HG02884 (cell line): ENCODE data around the gene TAF10.

Experiments used
- ATAC-seq: cut with Tn5 transposase; IDR thresholded peaks from one replicate; pipeline ENCODE4 v1.9.1; 2021; ENCODE audit warnings: mild to moderate bottlenecking, moderate library complexity; ENCODE audit not compliant: unreplicated experiment

TAF10 gene

DNA sequence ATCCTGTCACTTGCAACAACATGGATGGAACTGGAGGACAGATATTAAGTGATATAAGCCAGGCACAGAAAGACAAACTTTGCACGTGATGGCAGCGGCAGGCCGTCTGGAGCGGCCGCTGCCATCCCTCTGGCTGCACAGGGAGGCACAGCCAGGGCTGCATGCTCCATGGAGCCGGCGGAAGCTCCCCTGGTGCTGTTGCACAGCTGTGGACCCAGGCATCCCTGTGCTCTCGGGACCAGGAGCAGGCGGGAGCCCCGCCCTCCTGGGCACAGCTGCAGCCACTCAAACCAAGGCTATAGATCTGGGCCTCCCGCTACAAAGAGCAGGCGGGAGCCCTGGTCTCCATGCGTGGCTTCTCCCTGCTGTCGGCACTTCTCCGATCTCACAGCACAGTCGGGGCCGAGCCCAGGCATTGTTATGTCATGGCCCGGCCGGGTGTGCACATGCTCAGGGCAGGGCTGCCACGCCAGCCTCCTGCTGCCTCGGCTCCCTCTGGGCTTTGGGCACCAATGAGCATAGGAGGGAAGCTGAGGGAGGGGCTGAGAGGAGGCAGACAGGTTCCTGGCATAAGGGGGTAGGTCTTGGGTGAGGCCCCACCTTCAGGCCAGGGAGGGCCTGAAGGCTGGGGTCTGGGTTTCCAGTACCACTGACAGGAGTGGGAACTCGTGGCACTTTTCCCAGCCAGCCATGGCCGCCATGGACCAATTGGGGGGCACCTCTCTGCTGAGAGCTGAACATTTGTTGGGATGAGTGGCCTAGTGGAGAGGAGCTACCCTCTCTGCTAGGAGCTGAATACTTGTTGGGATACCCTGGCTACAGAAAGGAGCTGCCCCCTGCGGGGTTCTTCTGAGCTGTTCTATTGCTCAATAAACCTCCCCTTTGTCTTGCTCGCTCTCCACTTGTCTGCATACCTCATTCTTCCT, 25.3 kb downstream of the TAF10 start:
- no peak for ATAC-seq

DNA sequence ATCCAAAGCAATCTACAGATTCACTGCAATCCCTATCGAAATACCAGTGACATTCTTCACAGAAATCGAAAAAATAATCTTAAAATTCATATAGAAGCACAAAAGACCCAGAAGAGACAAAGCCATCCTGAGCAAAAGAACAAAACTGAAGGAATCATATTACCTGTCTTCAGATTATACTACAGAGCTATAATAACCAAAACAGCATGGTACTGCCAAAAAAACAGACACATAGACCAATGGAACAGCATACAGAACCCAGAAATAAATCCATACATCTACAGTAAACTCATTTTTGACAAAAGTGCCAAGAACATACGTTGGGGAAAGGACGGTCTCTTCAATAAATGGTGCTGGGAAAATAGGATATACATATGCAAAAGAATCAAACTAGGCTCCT, 27.5 kb downstream of the TAF10 start:
- ATAC-seq: no peak

DNA sequence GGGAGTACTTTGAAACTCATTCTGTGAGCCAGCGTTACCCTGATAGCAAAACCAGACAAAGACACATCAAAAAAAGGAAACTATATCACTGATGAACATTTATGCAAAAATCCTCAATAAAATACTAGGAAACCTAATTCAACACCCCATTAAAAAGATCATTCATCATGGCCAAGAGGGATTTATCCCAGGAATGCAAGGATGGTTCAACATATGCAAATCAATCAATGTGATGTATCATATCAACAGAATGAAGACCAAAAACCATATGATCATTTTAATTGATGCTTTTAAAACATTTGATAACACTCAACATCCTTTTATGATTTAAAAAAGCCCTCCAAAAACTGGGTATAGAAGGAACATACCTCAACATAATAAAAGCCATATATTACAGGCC, 28.4 kb downstream of the TAF10 start:
- no peak for ATAC-seq

DNA sequence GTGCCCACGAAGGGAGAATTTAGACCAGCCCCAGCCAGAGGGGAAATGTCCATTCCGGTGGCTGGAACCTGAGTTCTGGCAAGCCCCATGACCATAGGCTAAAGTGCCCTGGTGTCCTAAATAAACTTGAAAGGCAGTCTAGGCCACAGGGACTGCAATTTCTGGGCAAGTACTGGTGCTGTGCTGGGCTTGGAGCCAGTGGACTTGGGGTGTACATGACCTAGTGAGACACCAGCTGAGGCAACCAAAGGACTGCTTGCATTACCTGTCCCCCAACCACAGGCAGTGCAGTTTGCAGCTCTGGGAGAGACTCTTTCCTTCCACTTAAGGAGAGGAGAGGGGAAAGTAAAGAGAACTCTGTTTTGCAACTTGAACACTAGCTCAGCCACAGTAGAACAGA, 32.3 kb downstream of the TAF10 start:
- no peak for ATAC-seq

DNA sequence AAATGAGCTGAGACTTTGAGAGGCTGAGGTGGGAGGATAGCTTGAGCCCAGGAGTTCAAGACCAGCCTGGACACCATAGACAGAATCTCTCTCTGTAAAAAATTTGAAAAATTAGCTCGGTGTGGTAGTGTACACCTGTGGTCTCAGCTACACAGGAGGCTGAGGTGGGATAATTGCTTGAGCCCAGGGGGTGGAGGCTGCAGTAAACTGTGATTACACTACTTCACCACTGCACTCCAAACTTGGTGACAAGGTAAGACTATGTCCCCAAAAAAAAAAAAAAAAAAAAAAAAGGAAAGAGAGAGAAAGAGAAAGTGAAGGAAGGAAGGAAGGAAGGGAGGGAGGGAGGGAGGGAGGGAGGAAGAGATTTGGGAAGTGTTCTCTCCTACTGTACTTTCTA, 33.9 kb downstream of the TAF10 start:
- ATAC-seq: no peak

DNA sequence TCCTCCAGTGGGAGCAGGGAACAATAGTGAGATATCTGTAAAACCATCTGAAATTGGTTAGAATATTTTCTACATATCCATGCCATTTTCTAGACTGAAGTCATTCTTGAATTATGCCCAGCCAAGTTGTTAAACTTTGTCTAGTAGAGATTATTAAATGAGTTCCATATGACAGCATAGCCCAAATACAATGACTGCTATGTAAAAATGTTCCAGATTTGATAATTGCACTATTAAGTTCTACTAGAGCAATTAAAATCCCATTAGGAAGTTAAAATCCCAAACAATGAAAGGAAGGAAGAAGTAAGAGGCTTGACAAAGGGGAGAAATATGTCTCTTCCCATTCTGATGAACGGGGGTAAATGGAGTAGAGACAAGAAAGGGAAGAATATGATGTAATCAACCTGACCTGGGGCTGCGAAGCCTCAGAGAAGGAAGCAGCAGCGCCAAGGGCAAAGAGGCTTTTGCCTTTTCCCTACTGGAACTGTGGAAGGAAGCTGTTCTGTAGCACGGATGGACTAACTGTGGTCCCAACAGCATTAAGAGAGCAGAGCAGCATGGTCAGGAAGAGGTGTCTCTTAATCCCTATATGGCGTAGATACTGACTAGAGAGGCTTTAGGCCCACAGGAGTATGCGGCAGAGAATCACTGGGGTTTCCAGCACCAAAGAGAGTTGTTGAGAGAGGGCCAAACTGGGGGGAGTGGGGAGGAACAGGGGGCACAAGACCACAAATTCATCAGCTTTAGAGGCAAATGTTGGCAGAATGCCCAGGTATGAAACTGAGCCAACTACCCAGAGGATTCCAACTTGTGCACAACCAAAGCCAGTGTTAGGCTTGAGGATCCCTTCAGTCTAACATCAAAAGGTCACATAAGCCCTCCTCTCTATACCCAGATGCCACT, 35.3 kb downstream of the TAF10 start:
- no peak for ATAC-seq

DNA sequence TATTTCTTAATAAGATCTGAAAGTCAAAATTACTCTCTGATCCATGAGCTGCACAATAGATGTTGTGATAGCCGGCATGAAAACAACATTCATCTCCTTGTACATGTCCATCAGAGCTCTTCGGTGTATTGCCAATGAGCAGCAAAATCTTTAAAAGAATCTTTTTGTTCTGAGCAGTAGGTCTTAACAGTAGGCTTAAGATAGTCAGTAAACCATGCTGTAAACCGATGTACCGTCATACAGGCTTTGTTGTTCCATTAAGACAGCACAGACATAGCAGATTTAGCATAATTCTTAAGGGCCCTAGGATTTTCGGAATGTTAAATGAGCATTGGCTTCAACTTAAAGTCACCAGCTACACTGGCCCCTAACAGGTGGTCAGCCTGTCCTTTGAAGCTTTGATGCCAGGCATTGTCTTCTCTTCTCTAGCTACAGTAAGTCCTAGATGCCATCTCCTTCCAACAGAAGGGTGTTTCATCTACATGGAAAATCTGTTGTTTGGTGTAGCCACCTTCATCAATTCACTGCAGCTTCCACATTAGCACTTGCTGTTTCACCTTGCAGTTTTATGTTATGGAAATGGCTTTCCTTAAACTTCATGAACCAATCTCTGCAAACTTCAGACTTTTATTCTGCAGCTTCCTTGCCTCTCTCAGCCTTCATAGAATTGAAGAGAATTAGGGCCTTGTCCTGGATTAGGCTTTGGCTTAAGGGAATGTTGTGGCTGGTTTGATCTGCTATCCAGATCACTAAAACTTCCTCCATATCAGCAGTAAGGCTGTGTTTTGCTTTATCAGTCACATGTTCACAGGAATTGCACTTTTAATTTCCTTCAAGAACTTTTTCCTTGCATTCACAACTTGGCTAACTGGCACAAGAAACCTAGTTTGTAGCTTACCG, 37.0 kb downstream of the TAF10 start:
- no peak for ATAC-seq

DNA sequence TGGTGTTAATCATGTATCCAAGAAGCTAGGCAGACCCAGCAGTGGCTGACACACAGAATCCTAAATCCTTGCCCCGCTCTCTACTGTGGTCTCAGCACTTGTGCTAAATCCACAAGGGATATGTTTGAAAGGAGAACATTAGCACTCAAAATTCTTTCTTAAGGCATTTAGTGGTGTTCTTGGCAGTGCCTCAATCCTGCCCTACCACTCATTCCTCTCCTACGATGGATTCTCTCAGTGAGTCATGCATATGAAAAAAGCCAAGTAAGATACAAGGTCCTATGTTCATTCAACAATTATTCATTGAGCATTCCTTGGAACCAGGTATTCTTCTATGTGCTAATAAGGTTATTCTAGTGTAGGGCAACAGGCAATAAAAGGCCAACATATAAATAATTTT, 39.8 kb downstream of the TAF10 start:
- ATAC-seq: no peak

DNA sequence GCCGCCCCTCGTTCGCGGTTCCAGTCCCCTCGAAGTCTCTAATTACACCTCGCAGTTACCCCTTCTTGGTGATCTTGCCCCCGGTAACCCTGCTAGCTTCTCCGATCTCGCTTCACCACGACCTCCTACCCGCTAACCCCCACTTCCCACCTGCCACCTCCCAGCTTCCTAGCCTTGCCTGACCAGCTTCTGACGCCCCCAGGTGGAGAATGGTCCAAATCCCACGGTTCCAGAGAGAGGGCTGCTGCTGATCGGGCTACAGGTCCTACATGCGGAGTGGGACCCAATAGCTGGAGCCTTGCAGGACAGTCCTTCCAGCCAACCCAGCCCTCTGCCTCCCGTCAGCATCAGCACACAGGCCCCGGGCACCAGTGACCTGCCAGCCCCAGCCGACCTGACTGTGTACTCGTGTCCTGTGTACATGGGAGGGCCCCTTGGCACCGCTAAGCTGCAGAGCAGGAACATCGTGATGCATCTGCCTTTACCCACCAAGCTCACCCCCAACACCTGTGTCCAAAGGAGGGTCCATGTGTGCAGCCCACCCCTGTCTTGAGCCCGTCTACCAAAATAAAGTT, 40.5 kb downstream of the TAF10 start:
- no peak for ATAC-seq

DNA sequence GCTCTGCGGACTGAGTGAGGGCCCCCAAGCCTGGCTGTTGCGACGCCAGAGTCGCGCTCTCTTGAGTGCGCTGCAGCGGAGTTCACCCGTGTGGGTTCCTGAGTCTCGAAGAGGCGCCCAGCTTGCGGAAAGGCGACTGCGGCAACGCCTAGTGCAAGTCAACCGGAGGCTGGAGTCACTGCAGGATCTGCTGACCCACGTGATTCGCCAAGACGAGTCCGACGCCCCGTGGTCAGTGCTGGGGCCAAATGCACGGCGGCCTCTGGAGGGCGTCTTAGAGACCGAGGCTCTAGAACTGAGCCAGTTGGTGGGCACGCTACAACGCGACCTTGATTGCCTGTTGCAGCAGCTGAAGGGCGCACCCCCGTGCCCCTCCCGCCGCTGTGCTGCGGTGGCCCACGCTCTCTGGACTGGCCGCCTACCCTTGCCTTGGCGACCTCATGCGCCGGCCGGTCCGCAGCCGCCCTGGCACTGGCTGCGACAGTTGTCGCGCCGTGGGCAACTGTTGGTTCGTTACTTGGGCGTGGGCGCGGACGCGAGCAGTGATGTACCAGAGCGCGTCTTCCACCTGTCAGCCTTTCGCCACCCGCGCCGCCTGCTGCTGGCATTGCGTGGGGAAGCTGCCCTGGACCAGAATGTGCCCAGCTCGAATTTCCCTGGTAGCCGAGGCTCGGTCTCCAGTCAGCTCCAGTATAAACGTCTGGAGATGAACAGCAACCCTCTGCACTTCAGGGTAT, 41.2 kb downstream of the TAF10 start:
- ATAC-seq: no peak

DNA sequence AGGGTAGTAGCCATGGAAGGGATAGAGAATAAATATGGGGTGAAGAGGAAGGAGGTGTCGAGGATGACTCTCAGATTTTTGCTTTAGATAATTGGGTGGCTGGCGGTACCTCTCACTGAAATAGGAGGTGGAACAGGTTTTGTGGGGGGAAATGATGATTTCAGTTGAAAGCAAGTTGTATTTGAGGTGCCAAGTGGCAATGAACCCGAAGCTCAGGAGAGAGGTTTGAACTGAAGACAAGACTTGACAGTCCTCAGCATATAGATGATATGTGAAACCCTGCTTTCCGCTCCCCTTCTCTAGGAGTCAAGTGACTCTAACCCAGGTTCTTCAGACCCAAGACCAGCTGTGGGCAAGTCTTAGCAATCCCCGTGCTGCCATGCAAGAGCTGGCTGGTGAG, 42.3 kb downstream of the TAF10 start:
- ATAC-seq: no peak

DNA sequence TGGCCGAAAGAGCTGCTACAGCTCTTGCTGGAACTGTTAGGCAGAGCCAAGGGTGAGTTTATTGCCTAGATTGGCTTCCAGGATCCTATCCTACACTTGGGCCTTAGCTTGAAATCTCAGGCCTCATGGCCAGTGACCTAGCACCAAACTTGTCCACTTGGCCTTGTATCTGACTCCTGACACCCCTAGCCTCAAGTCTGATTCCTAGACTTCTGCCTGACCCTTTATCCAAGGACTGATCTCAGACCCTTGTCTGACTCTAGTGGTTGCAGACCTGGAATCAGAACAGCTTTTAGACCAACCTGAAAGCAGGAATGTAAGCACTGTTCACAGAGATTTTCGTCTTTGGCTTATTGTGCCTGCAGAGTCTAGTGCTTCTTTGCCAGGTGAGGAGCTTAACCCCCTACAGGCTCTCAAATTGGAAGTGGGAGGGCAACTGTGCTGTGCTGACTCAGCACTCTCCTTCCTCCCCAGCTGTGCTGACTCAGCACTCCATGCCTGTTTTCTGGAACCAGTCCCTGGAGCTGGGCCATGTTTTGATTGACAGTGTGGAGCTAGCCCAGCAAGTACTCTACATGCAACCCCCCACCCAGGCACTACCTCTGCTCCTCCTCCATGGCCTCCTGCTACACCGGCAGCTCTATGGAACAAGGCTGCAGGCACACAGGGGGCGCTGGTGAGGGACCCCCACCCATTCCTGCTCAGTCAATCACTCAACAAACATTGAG, 43.7 kb downstream of the TAF10 start:
- no peak for ATAC-seq

DNA sequence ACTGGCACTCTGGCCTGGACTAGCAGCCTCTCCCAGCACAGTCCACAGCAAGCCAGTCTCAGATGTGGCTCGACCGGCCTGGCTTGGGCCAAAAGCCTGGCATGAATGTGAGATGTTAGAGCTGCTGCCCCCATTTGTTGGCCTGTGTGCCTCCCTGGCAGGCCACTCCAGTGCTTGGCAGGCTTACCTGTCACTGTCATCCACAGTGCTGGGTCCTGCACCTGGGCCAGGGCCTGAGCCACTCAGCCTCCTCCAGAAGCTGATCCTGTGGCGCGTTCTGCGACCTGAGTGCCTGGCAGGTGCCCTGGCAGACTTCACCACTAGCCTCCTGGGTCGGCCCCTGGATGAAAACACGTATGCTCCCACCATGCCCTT, 44.7 kb downstream of the TAF10 start:
- ATAC-seq: no peak

DNA sequence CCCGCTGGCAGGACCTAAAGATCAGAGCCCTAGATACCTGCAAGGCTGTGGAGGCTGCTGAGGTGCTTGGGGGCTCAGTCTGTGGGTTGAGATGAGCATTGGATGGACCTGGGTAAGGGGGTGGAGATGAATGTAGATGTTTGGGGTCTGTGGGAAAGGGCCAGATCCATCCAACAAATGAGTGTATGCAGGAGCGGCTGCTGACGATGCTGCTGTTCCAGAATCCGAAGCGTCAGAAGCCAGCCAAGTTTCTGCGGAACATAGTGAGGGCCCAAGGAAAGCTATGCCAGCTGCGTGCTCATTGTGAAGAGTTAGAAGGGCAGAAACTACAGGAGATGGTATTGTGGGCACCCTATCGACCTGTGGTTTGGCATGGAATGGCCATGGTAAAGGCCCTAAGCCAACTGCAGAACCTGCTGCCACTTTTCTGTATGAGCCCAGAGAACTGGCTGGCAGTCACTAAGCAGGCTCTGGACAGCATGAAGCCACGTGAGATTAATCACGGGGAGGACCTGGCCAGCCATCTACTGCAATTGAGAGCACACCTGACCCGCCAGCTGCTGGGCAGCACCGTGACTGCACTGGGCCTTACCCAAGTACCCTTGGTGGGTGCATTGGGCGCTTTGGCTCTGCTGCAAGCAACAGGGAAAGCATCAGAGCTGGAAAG, 45.2 kb downstream of the TAF10 start:
- no peak for ATAC-seq

DNA sequence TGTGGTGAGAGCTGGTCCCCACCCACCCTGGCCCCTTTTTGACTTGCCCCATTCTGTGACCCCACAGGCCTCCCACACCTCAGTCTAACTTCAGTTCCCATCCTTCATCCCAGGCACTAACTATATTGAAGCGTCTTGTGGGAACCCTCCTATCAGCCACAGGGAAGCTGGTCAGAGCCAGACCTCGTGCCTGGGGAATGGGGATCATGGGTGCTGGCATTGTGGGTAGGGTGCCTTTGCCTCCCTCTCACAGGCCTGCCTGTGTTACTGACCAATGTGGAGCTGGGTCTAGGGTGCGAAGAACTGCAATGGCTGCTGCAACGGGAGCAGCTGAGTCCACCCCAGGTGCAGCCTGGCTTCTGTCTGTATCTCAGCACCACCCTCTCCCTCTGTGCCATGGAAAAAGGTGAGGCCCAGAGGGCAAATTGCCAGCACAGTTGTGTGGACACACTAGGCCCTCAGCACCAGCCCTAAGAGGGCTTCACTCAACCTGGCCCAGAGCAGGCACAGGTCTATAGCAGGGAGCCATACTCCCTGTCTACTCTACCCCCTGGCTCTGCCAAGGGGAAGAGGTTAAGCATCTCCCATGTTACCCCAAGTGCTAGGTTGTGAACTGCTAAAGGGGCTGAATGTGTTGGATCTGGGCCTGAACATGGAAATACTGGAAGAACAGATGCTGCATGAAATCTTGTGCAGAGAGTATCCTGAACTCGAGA, 45.9 kb downstream of the TAF10 start:
- no peak for ATAC-seq

DNA sequence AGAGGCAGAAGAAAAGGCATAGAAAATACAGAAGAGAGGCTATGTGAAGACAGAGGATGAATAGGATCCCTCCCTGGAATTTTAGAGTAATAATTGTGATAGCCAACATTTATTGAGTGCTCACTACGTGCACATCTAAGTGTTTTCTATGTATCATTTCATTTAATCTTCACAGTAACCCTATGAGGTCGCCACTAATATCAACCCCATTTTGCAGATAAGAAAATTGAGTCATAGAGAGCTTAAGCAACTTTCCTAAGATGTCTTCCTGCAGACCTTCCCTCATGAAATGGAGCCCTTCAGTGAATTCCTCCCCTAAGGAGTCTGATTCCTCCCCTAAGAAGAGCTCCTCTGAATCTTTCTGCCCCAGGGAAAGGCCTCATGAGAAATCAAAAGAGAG, 46.7 kb downstream of the TAF10 start:
- no peak for ATAC-seq

DNA sequence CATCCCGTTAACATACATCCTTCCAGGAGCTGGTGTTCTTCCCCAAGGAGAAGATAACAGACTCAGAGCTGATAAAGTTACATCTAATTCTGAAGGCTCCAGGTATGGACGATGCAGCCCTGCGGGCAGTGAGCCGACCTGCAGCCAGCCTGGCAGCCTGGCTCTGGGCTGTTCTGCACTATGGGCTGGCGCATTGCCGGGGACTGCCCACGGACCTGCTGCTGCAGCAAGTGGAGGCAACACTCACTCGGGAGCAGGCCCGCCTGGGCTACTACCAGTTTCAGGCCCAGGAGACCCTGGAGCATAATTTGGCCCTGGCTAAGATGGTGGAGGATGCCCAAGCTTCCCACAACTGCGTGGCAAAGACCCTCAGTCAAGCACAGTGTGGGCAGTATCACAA, 48.3 kb downstream of the TAF10 start:
- ATAC-seq: no peak

DNA sequence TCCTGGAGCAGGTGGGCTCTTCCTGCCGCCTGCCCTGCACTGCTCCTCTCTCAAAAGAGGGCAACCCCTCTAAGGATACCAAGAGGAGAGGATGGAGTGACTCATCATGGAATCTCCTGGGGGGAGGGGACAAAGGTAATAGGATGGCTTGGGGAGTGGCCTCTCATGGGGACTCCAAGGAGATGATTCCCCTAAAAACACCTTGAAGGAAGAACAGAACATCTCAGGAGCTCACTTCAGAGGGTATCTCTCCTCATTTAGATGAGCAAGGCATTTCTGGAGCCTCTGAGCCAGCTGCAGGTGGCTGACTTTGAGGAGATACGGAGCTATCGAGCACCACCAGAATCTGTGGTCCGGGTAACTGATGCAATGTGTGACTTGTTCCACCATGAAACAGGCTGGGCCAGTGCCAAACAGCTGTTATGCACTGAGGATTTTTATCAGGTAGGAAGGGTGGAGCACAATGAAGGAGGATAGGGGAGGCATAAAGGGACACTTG, 48.8 kb downstream of the TAF10 start:
- ATAC-seq: no peak
